GM12875 (cell line): ENCODE measurements around the gene MRM3.
"Not testable (repeated sequence)": the region's sequence is repeated elsewhere in the genome, so short reads cannot be mapped to it uniquely, and the experiment has no call there.

Source experiments
- H3K4me3 ChIP-seq: one replicate; pipeline ENCODE4 v1.5.1; 2011; ENCODE audit warnings: low read depth, low read length, control low read depth
- CTCF ChIP-seq: IDR thresholded peaks from 2 replicates; pipeline ENCODE4 v1.5.1; 2011; ENCODE audit warnings: low read depth, mild to moderate bottlenecking, control low read depth, inconsistent platforms, low read length, moderate library complexity, borderline replicate concordance; ENCODE audit not compliant: insufficient read depth

Gene MRM3

GRCh38 chr17:787641-788221, 5.6 kb downstream of the MRM3 start:
- no peak for TF ChIP-seq CTCF
- H3K4me3 ChIP-seq = no peak overlapping the region

GRCh38 chr17:788551-788950, 6.4 kb downstream of the MRM3 start:
- no peak overlapping the region for H3K4me3 ChIP-seq
- TF ChIP-seq CTCF = no peak

GRCh38 chr17:789160-789840, 7.1 kb downstream of the MRM3 start:
- TF ChIP-seq CTCF = no peak
- no peak overlapping the region for H3K4me3 ChIP-seq

- not testable (repeated sequence) for H3K4me3 ChIP-seq
Measured at GRCh38 chr17:789931-790873, 8.0 kb downstream of the MRM3 start.

- H3K4me3 ChIP-seq = not testable (repeated sequence)
Measured at GRCh38 chr17:790874-791247, 8.7 kb downstream of the MRM3 start.

- no peak overlapping the region for H3K4me3 ChIP-seq
- TF ChIP-seq CTCF = no peak
Measured at GRCh38 chr17:791829-792228, 9.7 kb downstream of the MRM3 start.

- no peak overlapping the region for H3K4me3 ChIP-seq
- TF ChIP-seq CTCF = no peak
Measured at GRCh38 chr17:792277-792676, 10.1 kb downstream of the MRM3 start.

GRCh38 chr17:794876-795275, 12.7 kb downstream of the MRM3 start:
- H3K4me3 ChIP-seq = no peak overlapping the region
- TF ChIP-seq CTCF = peak; percentile 63; the same call in 1 of the 2 replicates
